Measurements from ENCODE around the gene DHRS3.

DNA sequence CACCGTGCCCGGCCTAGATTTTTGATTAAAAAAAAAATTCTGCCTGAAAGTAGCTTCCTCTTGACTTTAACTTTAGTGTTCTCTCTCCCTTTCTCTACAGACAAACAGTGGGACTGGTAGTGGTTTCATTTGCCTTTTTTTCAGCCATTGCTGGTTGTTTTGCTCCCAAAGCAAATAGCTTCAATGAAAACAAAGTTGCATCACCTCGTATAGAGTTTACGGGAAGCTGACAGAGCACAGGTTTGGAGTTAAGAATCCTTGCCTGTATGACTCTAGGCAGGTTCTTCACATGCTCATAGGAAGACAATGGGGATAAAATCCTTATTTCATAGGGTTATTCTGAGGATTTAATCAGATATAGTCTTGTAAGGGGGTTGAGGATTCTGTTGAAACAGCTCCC, 47.5 kb upstream of the DHRS3 start:
- TF ChIP-seq, protein P1, sequence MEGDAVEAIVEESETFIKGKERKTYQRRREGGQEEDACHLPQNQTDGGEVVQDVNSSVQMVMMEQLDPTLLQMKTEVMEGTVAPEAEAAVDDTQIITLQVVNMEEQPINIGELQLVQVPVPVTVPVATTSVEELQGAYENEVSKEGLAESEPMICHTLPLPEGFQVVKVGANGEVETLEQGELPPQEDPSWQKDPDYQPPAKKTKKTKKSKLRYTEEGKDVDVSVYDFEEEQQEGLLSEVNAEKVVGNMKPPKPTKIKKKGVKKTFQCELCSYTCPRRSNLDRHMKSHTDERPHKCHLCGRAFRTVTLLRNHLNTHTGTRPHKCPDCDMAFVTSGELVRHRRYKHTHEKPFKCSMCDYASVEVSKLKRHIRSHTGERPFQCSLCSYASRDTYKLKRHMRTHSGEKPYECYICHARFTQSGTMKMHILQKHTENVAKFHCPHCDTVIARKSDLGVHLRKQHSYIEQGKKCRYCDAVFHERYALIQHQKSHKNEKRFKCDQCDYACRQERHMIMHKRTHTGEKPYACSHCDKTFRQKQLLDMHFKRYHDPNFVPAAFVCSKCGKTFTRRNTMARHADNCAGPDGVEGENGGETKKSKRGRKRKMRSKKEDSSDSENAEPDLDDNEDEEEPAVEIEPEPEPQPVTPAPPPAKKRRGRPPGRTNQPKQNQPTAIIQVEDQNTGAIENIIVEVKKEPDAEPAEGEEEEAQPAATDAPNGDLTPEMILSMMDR (IDR thresholded peaks at IDR 0.05): no peak
- no peak for TF ChIP-seq POLR2A (IDR thresholded peaks at IDR 0.05)
